SW 1271 (cell line): ENCODE measurements around the gene HIVEP3.

Experiments used
- DNase-seq, 2 experiments: peaks; one replicate each; lab custom pipeline; 2025; lab: John Stamatoyannopoulos, UW

HIVEP3 gene

DNA sequence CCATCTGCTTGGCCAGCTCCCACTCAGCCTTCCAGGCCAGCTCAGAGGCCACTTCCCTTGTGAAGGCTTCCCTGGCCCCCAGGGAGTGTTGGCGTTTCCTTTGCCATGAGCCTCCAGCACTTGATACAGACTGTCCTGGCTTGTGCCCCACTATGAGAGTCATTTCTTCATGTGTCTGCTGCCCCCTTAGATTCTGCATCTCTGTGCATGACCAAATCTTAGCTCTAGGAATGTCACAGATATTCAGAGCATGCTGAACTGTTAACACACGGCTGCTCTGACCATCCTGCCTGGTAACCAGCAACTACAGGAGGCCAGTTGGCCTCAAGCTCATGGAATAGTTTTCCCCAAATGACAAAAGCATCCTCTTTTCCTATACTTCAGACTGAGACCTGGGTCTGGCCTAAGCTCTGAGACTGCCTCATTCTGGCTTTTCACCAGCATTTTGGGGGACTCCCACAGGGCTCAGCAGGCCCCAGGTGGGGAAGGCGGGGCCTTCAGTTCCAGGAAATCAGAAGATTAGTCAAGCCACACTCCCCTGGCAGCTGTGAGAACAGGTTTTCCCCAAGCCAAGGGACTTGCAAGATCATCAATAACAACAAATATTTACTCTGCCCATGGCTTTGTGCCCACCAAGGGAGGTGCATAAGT lies 251.6 kb downstream of the HIVEP3 start:
- DNase-seq = no peak

DNA sequence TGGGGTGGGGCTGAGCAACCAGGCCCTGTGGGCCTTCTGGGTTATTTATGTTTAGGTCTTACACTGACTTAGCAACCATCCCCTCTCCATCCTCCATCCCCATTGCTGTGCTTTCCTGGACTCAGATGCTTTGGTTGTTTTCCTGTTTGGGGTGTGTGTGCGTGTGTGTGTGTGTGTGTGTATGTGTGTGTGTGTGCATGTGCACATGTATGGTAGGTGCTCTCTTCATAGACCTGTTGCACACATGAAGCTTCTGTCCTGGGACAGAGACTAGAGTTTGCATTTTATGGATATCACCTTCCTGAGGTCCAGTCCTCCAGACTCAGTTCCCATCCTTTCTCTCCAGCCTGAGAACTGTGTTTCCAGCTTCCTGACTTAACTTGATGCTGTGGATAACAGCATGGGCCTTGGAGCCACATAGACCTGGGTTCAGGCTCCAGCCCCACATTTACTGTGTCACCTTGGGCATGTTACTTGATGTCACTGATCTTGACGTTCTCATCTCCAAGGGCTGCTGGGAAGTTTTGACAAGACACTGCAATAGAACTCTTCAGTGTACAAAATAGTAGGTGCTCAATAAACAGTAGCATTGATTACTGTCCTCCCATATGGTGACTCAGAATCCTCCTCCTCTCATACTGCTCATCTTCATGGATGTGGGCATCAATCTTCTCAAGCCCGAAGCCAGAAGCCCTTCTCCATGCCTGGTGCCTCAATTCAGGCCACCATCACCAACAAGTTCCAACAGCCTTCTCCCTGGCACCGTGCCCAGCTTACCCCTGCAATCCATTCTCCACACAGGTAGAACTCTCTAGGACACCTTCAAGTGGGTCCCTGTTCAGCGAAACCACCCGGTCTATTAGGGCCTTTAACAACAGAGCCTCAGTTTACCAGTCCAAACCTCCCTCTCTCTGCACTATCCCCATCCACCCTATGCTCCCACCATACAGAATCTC lies 252.5 kb downstream of the HIVEP3 start:
- no peak for DNase-seq

DNA sequence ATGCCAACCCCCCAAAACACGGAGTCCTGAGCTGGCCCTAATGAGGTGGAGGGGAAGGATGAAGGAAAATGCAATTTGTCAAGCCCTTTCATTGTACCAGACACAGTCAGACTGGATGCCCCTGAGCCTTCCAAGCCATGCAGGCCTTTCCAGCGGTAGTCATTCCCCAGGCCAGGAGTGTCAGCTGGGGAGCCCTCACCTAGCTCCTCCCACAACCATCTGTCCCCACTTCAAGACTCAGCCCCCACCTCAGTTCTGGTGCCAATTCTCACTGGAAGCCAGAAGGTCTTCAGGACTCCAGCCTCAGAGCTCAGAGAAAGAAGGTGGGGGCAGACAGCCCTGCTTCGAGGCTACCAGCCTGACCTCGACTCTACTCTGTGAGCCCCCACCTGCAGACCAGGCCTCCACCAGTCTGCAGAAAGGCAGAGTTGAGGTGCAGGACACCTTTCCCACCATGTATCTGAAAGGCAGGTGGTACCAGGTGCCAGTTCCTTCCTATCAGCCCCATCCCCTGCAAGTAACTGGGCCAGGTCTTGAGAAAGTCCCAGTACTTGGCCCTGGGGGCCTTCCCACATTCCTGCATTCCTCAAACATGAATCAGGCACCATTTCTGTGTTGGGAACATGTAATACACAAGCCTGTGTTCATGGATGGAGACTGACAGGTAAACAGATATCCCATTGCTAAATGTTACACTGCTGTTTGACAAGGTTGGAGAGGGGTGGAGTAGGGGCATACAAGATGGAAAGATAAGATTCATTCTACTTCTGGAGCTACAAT lies 253.7 kb downstream of the HIVEP3 start:
- peak in 1 of 2 experiments; percentile 37 for DNase-seq

DNA sequence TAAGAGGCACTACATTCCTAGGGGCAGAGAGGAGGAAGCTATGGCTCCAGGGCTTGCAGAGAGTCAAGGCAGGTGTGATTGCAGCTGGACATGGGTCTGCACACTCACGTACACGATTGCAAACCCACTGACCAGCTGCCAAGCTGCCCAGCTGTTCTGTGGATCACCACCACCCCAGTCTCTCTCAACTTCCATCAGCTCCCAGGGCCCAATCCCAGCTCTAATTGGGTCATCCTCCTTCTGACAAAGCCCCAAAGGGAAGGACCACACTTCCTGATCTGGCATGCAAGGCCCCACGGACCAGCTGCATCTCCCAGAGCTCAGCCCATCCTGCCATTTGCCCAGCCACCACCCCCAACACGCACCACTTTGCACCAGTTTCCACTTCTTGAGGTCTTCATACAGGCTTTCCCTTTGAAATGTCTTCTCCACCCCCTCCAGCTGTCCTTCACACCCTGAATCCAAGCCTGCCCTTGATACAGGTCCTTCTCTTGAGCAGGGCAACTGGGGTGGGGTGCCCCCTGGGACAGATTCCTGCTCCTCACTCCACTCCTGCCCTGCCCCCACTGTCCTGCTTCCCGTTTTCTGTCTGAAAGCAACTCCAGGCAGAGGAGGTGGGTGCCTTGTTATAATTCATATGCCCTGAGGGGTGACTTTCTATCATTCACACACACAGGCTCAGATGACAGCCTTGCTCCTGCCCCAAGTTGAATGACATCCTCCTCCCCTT lies 254.9 kb downstream of the HIVEP3 start:
- DNase-seq = no peak

DNA sequence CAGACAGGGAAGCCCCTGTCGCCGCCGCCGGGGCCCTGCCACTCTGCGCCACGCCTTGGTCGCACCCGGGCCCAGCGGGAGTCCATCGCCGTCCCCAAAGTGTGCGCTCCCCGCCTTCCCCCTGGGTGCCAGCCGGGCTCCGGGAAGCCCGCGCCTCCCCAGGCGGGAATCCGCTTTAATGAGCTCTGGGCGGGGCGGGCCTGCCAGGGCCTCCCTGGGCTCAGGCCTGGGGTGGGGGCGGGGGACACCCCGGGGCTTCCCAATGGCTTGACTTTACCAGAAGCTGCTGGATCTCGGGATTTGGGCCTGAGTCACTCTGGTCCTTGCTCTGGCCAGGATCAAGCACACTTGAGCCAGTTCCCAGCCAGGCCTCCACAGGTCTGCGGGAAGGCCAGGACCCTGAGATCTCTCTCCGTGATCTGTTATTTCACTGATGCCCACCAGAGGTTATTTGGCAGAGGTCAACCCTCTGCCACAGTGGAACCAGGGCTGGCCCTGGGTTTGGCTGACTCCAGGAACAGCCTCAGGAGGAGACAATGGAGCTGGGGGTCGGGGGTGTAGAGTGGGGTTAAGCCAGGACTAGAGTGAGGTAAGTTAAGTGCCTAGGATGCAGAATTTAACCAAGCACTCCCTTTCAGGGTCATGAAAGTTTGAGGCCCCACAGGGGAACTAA lies 255.8 kb downstream of the HIVEP3 start:
- no peak for DNase-seq

DNA sequence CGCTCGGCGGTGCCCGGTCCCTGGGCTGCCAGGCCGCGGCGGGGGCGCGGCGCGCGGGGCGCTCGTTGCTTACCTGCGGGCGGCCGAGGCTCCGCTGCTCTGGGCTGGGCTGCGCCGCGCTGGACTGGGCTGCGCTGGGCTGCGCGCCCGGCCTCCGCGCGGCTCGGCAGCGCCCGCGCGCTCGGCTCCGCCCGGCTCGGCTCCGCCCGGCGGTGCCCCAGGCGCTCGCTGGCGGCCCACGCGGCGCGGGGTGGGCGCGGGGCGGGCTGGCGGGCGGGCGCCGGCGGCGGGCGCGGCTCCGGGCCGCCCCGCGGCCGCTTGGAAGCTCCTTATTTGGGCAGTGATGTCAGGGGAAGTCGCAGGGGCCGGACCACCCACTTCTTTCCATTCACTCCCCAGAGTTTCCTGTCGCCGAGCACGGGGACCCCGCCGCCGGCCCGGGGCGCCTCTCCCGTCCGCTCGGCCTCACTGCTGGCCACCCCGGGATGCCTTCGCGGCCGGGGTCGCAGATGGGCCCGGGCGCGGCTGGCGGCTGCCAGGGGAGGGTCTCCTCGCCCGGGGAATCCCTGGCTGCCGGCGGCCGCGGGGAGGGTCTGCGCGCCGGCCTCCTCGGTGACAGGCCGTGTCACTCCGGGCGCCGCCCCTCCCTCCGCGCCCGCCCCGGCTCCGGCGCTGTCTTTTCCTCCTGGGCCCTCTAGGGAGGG lies 256.5 kb downstream of the HIVEP3 start:
- peak in 1 of 2 experiments; percentile 24 for DNase-seq

DNA sequence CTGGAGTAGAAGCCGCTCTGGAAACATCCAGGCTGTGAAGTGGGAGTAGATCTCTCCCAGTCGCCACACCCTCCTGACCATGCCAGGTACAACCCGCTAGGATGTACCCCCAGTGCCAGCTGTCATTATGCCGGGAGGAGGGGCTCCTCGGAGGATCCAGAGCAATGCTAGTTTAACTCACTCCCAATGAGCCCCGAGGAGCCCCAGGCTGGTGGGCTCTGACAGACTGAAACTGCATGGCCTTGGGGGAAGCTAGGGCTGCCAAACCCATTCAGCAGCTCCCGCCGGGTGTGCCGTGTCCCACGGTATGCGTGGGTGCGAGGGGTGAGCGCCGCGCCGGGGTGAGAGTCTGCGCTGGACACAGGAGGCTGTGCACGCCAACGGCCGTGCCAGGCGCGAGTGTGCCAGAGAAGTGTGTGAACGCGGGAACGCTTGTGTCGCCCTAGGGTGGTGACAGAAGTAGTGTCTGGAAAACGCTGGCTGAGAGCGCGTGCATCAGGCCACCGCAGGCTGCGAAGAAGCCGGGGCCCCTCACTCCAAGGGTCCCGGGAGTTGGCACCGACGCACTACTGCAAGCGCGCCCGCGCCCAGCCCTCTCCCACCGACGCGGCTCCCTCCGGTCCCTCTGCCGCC lies 257.2 kb downstream of the HIVEP3 start:
- DNase-seq = no peak

DNA sequence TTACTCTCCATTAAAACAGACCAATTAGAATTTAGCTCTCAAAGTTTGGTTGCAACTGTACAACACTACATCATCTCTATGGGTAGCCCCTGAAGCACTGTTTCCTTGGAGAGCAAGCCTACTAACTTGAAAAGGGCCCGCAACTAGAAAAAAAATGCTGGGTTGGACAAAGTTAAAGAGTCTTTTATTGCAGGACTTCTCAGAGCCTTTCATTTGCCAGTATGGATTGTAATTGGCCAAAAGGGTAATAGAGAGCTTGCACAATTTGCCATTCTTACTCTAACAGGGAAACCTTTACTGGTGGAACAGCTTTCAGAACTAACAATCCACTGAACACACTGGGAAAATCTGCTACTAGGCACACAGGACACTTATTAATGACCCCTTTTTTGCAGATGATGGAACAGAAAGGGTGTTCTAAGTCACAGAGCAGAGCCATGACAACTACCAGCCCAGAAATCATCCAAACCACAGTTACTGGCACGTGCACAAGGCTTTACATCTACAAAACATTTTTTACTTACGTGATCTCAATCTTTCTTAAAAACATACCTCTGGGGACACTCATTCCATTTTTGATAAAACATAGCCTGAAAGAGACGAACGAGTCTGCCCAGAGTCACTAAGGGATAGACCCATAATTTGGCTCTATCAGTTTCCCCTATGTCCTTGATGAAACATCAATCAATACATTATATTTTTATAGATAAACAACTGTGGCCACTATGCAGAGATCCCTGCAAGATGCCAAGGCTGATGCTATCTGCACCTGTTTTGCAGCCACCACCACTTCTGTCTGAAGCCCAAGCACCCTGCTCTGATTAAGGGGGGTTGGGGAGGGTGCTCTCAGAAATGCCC lies 257.9 kb downstream of the HIVEP3 start:
- DNase-seq = no peak

DNA sequence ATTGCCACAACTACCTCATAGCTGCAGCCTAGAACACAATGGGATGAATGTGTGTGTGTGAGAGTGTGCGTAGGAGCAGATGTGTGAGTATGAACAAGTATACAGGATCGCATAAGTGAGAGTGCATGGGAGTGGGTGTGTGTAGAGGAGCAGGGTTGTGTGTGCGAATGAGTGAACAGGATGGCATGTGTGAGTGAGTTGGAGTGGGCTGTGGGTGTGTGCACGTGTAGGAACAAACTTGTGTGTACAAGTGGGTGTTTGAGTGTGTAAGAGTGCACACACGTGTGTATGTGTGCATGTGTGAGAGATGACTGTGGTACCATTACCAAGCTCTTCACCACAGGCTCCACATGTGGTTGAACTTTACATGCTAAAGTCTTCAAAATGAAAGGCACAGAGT lies 258.8 kb downstream of the HIVEP3 start:
- DNase-seq = no peak

DNA sequence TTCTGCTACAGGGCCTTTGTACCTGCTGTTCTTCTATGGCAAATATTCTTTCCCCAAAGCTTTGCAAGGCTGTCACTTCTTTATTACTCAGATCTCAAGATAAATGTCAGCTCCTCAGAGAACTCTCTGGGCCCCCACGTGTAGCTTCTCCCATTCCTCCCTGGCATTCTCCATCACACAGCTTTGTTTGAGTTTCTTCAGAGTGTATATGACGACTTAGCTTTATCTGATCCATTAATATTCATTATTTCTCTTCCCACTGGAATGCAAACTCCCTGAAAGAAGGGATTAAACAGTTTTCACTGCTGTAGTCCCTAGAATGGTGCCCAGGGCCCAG lies 259.6 kb downstream of the HIVEP3 start:
- DNase-seq = no peak

DNA sequence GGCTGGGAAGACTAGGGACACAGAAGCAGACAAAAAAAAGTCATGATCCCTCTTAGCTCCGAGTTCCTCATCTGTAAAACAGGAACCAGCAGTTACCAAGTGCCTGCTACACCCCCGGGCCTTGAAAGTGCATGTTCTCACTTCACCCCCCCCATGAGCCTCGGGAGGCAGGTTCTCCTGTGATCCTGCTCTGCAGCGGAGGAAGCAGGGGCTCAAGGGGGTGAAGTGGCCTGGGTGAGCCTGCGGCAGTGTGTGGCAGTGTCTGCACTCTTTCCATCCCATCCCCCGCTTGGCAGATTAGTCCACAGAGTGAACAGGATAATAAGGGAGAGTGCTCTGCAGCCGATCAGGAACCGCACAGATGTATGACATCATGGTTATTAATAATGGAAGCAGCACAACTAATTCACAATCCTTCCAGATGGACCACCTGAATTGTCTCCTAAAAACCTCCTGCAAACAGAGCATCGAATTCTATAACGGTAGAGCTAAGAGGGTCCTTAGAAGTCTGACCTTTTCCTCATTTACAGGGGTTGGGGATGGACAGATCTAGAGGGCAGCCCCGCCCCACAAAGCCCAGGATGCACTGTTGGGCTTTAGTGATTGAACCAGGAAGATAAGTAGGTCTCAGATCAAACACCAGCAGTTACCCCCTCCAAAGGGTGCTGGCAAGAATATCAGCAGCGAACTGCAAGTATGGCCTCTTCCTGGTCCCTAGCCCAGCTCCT lies 260.1 kb downstream of the HIVEP3 start:
- DNase-seq = no peak

DNA sequence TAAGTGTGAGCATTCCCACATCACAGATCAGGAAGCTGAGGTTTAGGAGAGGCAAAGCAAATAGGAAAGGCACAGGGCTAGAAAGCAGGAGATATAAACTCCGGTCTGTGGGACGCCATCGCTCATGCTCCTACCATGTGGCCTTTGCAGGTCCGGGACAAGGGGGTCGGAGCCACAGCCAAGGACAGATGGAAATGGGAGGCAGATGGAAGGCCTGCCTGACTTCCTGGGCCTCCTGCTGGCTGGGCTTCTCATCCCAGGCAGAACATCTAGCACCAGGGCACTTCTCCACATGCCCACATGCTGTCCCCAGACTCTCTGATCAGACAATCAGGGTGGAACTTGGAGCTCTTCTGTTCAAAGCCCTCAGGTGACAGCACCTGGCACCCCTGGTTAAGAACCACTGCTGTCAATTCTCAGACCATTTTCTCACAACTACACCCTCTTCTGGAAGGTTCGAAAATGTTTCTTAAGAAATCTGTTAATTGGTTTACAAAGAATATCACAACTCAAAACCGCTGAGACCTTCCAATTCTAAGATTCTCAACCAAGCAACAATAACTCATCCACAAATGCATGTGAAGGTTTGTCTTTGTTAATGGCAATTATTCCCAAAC lies 260.9 kb downstream of the HIVEP3 start:
- DNase-seq = no peak

DNA sequence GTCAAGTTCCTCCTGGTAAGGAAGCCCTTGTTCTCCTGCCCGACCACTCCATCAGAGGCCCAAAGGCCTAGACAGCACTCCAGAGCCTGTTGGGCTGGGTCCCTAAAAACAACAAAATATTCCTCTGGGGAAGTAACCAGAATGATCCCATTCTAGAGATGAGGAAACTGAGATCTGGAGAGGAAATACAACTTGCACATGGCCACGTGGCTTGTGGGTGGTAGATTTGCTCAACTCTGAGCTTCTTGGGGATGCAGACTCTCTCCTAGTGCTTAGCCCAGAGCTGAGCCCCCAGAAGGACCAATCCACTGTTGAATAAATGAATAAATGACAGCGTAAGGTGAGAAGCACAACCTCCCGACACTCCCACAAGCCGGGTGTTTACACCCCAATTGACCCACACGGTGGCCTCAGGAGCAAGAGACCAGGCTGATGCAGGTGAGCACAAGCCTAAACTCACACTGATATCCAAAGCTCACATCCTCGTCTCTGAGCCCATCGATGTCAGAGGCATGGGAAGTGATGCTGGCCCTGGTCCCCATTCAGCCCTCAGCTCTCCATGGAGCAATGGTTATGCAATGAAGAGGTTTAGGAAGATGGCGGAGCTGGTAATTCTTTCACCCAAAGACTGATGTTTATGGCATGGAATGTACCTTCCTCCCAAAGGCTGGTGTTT lies 261.8 kb downstream of the HIVEP3 start:
- no peak for DNase-seq

DNA sequence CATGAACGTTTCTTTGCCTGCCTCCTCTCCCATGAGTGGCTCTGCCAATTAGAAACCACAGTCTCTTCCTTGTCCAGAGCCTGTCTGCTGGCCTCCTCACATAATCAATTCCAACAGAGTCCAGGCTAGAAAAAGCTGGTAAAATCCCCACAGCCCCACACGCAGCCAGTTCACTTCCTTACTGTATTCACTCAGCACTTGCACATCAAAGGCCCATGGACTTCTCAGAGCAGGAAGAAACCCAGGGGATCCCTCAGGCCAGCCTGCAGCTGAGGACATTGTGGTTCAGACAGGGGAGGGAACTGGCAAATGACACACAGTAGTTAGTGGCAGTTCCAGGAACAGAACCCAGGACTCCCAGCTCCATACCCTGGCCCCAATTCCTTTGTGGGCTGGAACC lies 262.7 kb downstream of the HIVEP3 start:
- DNase-seq = no peak

DNA sequence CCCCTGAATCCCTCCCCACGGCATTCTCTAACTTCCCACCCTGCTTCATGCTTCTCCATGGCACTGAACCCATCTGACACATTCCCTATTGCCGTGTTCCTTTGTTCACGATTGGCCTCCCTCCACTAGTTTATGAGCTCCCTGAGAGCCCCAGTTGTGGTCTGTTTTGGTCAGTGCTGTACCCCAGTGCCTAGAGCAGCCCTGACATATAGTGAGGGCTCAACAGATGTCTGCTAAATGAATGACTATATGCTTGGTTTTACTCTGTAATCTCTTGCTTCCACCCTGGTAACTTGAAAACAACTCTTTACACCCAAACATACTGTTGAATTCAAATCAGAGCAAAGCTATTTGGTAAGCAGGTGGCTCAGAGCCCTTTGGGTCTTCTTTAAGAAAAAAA lies 263.1 kb downstream of the HIVEP3 start:
- DNase-seq = no peak

DNA sequence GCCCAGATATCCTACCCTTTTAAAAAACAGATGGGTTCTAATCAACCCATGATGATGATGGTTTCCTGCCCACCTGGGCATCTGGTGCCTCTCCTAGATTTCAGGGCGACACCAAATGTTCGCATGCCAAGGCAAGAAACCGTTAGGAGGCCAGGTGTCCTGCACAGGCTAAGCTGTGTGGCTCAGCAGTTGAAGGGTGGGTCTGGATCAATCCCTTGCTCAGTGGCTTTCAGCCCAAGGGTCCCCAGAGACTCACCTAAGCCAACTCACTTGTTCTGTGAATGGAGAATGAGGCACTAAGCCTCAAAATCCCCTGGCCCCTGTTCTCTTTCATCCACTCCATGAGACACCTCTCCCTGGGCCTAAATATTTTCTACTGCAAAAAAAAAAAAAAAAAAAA lies 265.1 kb downstream of the HIVEP3 start:
- no peak for DNase-seq

DNA sequence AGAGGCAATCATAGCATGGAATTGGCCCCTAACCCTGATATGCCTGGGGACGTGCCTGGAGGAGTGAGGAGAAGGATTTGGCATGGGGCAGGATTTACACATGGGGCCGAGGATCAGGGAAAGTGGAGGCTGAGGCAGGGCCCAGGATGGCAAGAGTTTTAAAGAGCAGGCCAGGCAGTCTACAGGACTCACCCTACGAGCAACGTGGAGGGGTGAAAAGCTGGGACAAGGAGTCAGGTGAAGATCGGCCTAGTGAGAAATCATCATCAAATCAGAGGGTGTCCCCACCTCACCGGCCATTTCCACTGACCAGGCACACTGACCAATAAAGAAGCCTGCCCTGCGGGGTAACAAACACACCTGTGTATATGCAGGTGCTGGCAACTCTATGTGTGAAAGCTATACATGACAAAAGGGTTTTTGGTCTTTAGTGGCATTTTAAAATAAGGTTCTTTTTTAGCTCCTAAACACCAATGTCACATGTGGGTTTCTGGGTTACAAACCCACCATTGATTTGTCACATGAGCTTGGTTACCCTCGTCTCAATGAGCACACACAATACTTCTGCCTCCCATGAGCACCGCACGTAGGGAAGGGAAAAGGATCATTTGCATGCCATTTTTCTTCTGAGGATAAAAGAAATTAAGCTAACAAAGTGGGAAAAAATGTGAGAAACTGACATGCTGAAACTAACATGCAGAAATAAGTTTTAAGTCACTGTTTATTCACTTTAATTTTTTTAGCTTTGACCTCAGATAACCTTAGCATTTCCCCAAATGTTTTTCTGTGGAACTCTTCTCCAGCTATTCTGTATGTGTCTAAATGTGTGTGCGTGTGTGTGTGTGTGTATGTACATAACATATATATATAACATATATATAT lies 266.1 kb downstream of the HIVEP3 start:
- DNase-seq = no peak
